NCI-H774 (cell line): ENCODE results near the gene KLK8.

Experiments
- DNase-seq: peaks from one replicate; lab custom pipeline; 2025; lab: John Stamatoyannopoulos, UW

KLK8 gene

GRCh38 chr19:50947123-50947522 lies 54.3 kb downstream of the KLK8 start:
- DNase-seq: no peak
